Effector memory CD8-positive, alpha-beta T cell (primary cell): ENCODE measurements around the gene SERPINB8.

Experiments used
- ATAC-seq: fragments of 150-1000 bp; cut with Tn5 transposase; replicated peaks from 2 replicates; pipeline ENCODE4 v1.10.0; 2021; ENCODE audit warnings: mild to moderate bottlenecking, moderate library complexity
- DNase-seq, 3 experiments: peaks; one replicate each; pipeline ENCODE4 v3.0.0; 2021
- H3K27ac Mint-ChIP-seq, 2 donors: one replicate each; pipeline ENCODE4 v1.8.0; 2022; ENCODE audit warnings: mild to moderate bottlenecking in 2 of 2, mixed read lengths in 2 of 2, moderate library complexity in 2 of 2
- H3K27me3 Mint-ChIP-seq, 2 donors: one replicate each; pipeline ENCODE4 v1.8.0; 2022; ENCODE audit warnings: mixed read lengths in 2 of 2
- H3K36me3 Mint-ChIP-seq: one replicate; pipeline ENCODE4 v1.8.0; 2022; ENCODE audit warnings: mild to moderate bottlenecking, moderate library complexity, mixed read lengths; ENCODE audit not compliant: insufficient read depth
- H3K4me1 Mint-ChIP-seq, 2 donors: one replicate each; pipeline ENCODE4 v1.8.0; 2022; ENCODE audit warnings: low read depth in 2 of 2, mixed read lengths in 2 of 2
- H3K4me3 Mint-ChIP-seq, 2 donors: one replicate each; pipeline ENCODE4 v1.8.0; 2022; ENCODE audit warnings: mild to moderate bottlenecking in 2 of 2, mixed read lengths in 2 of 2, moderate library complexity in 2 of 2
- H3K9me3 Mint-ChIP-seq, 2 donors: one replicate each; pipeline ENCODE4 v1.8.0; 2022; ENCODE audit warnings: mixed read lengths in 2 of 2

SERPINB8 gene

DNA sequence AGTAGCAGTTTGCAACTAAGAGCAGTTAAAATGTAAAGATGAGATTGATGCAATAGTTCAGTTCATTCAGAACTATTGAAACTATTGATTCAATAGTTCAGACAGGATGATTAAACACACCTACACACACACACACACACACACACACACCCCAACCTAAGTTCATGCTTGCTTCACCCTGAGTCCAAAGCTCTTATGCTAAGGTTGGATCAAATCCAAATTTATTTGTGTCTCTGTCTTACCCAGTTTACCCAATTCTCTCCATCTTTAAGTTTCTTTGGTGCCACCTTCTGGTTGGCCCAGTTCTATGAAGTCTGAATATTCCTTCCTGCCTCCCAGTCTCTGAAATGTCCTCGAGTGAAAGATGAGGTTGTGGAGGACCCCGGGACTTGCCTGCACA lies 5.1 kb downstream of the SERPINB8 start:
- Mint-ChIP-seq H3K4me3 (no peak overlapping the region), H3K9me3 (no peaks in the 10 kb centered on the region), H3K36me3 (peaks cover 8% of the 10 kb centered on the region), H3K4me1 (peaks cover 17 to 30% of the 10 kb centered on the region in 2 donors), H3K27ac (peak overlapping the region in 1 of 2 donors; percentile 69), H3K27me3 (no peaks in the 10 kb centered on the region)
- DNase-seq = no peak
- no peak for ATAC-seq

GRCh38 chr18:63975628-63976027 lies 5.7 kb downstream of the SERPINB8 start:
- Mint-ChIP-seq H3K4me3 (no peak overlapping the region), H3K9me3 (no peaks in the 10 kb centered on the region), H3K27me3 (no peaks in the 10 kb centered on the region), H3K27ac (peak overlapping the region in 1 of 2 donors; percentile 69), H3K4me1 (peaks cover 20 to 31% of the 10 kb centered on the region in 2 donors), H3K36me3 (peaks cover 11% of the 10 kb centered on the region)
- ATAC-seq (no peak), DNase-seq (no peak)

- H3K36me3 Mint-ChIP-seq = peaks cover 14% of the 10 kb centered on the region
- no peak overlapping the region for H3K27ac Mint-ChIP-seq
- peaks cover 14 to 18% of the 10 kb centered on the region in 2 donors for H3K4me1 Mint-ChIP-seq
- ATAC-seq (no peak), DNase-seq (no peak)
- no peaks in the 10 kb centered on the region for H3K27me3 Mint-ChIP-seq
- H3K9me3 Mint-ChIP-seq = no peaks in the 10 kb centered on the region
- H3K4me3 Mint-ChIP-seq = no peak overlapping the region
Observed at GRCh38 chr18:63977040-63977439, 7.2 kb downstream of the SERPINB8 start.

GRCh38 chr18:63979409-63979920 lies 9.6 kb downstream of the SERPINB8 start:
- Mint-ChIP-seq H3K4me3 (peak overlapping the region; percentile 51 to 64), H3K4me1 (peaks cover 12 to 16% of the 10 kb centered on the region in 2 donors), H3K27me3 (no peaks in the 10 kb centered on the region), H3K36me3 (peaks cover 24% of the 10 kb centered on the region), H3K27ac (peak overlapping the region in 1 of 2 donors; percentile 80), H3K9me3 (no peaks in the 10 kb centered on the region)
- DNase-seq (peak; percentile 29 to 39 (median 30)), ATAC-seq (peak; percentile 76)

- no peaks in the 10 kb centered on the region for H3K27me3 Mint-ChIP-seq
- peaks cover 29% of the 10 kb centered on the region for H3K36me3 Mint-ChIP-seq
- DNase-seq (no peak), ATAC-seq (no peak)
- no peaks in the 10 kb centered on the region for H3K9me3 Mint-ChIP-seq
- H3K4me1 Mint-ChIP-seq = peaks cover 12 to 14% of the 10 kb centered on the region in 2 donors
- peak overlapping the region in 1 of 2 donors; percentile 80 for H3K27ac Mint-ChIP-seq
- H3K4me3 Mint-ChIP-seq = peak overlapping the region in 1 of 2 donors; percentile 37
Observed at GRCh38 chr18:63980027-63980426, 10.1 kb downstream of the SERPINB8 start.

- ATAC-seq (no peak), DNase-seq (no peak)
- H3K9me3 Mint-ChIP-seq = no peaks in the 10 kb centered on the region
- peak overlapping the region in 1 of 2 donors; percentile 4 for H3K27ac Mint-ChIP-seq
- H3K36me3 Mint-ChIP-seq = peaks cover 33% of the 10 kb centered on the region
- H3K27me3 Mint-ChIP-seq = no peaks in the 10 kb centered on the region
- peaks cover 11 to 12% of the 10 kb centered on the region in 2 donors for H3K4me1 Mint-ChIP-seq
- H3K4me3 Mint-ChIP-seq = no peak overlapping the region
Observed at GRCh38 chr18:63980896-63981460, 11.1 kb downstream of the SERPINB8 start.

GRCh38 chr18:63981719-63982118 lies 11.8 kb downstream of the SERPINB8 start:
- Mint-ChIP-seq H3K36me3 (peaks cover 40% of the 10 kb centered on the region), H3K27me3 (no peaks in the 10 kb centered on the region), H3K4me1 (peaks cover 11 to 12% of the 10 kb centered on the region in 2 donors), H3K9me3 (no peaks in the 10 kb centered on the region), H3K4me3 (no peak overlapping the region), H3K27ac (no peak overlapping the region)
- ATAC-seq (no peak), DNase-seq (no peak)

DNA sequence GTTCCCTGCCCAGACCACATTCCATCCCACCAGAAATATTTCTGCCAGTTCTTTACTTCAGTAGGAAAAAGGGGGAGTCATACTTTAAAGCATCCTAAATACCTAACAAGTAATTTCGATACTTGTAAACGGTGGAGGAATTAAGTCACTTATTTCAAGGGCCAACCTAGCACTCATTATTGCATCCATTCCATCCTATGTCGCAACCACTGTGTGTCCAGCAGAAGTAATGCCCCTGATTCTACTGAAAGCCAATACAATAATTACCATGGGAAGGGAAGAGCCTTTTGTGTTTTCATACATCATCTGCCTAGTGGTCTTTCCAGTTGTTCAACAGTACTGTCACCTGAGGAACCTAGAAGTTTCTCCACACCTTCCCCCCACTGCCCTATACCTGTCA lies 12.5 kb downstream of the SERPINB8 start:
- Mint-ChIP-seq H3K27me3 (no peaks in the 10 kb centered on the region), H3K27ac (no peak overlapping the region), H3K4me3 (no peak overlapping the region), H3K36me3 (peaks cover 40% of the 10 kb centered on the region), H3K4me1 (peaks cover 11 to 12% of the 10 kb centered on the region in 2 donors), H3K9me3 (no peaks in the 10 kb centered on the region)
- DNase-seq = no peak
- ATAC-seq = no peak

GRCh38 chr18:63986885-63987284 lies 17.0 kb downstream of the SERPINB8 start:
- H3K27me3 Mint-ChIP-seq = no peaks in the 10 kb centered on the region
- DNase-seq = no peak

GRCh38 chr18:63987743-63988142 lies 17.9 kb downstream of the SERPINB8 start:
- Mint-ChIP-seq H3K27me3 (no peaks in the 10 kb centered on the region), H3K9me3 (no peaks in the 10 kb centered on the region), H3K27ac (no peak overlapping the region), H3K4me3 (no peak overlapping the region), H3K4me1 (no peaks in the 10 kb centered on the region), H3K36me3 (peaks cover 26% of the 10 kb centered on the region)
- DNase-seq (no peak), ATAC-seq (no peak)

More at GRCh38 chr18:63986885-63987284, 17.0 kb downstream of the SERPINB8 start:
- Mint-ChIP-seq H3K4me1 (no peaks in the 10 kb centered on the region), H3K36me3 (peaks cover 26% of the 10 kb centered on the region), H3K4me3 (no peak overlapping the region), H3K27ac (no peak overlapping the region), H3K9me3 (no peaks in the 10 kb centered on the region)
- no peak for ATAC-seq

DNA sequence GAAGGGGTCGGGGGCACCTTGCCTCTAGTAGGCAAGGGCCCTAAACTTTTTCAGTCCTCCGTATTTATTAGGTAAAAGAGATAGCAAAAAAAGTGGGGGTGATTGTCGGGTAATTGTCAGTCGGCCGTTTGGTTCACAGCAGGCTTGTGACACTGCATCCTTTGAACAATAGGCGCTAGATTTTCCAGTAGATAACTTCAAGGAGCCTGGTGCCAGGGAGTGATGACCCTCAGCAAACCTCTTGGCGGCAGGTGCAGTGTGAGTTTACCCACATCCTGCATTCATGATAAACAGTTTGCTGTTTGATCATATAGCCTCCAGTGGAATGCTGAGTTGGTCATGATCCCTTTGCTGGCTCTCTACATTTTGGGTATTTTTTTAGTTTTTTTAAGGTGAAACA lies 22.9 kb downstream of the SERPINB8 start:
- DNase-seq (no peak), ATAC-seq (no peak)
- no peaks in the 10 kb centered on the region for H3K4me1 Mint-ChIP-seq
- H3K4me3 Mint-ChIP-seq = no peak overlapping the region
- peak overlapping the region in 1 of 2 donors; percentile 50 for H3K27ac Mint-ChIP-seq
- no peaks in the 10 kb centered on the region for H3K36me3 Mint-ChIP-seq
- no peaks in the 10 kb centered on the region for H3K27me3 Mint-ChIP-seq
- H3K9me3 Mint-ChIP-seq = peaks cover 4 to 6% of the 10 kb centered on the region in 2 donors

- peak; percentile 28 to 40 (median 33) for DNase-seq
- peak; percentile 41 for ATAC-seq
- no peak overlapping the region for H3K27ac Mint-ChIP-seq
- H3K4me3 Mint-ChIP-seq = no peak overlapping the region
- no peaks in the 10 kb centered on the region for H3K27me3 Mint-ChIP-seq
- H3K36me3 Mint-ChIP-seq = no peaks in the 10 kb centered on the region
- H3K9me3 Mint-ChIP-seq = peaks cover 4 to 6% of the 10 kb centered on the region in 2 donors
- H3K4me1 Mint-ChIP-seq = no peaks in the 10 kb centered on the region
Observed at GRCh38 chr18:63994783-63995399, 25.0 kb downstream of the SERPINB8 start.

DNA sequence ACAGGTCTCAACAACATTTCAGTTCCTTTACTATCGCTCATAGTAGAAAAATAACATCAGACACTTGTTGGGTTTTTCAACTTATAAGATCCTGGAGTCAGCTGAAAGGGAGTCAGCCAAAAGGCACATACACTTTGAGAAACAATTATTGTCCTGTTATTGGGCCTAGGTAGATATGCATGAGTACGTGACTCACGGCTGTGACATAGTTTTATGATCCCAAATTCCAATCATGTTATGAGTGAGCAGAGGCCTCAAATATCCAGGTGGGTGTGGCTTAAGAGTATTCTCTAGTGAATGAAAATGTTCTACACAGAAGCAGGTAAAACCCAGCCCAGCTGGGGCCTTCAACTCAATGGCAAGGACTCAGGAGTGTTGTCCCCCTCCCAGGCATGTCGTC lies 27.2 kb downstream of the SERPINB8 start:
- Mint-ChIP-seq H3K27me3 (peaks cover 11 to 15% of the 10 kb centered on the region in 2 donors), H3K4me1 (no peaks in the 10 kb centered on the region)
- ATAC-seq = no peak

DNA sequence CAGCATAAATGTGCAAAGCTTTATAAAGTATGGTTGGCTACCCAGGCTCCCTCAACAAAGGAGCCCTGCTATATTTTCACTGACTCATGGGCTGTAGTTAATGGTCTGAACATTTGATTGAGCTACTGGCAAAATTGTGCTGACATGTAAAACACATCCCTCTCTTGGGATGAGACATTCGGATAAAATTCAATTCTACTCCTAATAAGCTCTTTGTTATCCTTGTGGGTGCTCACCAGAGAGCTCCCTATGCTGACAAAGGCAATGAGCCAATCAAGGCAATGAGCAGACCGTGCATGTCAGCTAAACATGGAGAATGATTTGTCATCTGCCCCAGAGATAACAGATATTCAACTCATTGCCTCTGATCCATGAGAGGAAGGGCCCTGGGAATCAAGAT lies 27.7 kb downstream of the SERPINB8 start:
- Mint-ChIP-seq H3K4me1 (no peaks in the 10 kb centered on the region), H3K27ac (no peak overlapping the region), H3K27me3 (peaks cover 11 to 21% of the 10 kb centered on the region in 2 donors), H3K9me3 (peaks cover 4 to 6% of the 10 kb centered on the region in 2 donors), H3K4me3 (no peak overlapping the region), H3K36me3 (no peaks in the 10 kb centered on the region)
- ATAC-seq (no peak), DNase-seq (no peak)

More for the DNA sequence above, 27.2 kb downstream of the SERPINB8 start:
- no peaks in the 10 kb centered on the region for H3K36me3 Mint-ChIP-seq
- DNase-seq = no peak
- no peak overlapping the region for H3K27ac Mint-ChIP-seq
- H3K4me3 Mint-ChIP-seq = no peak overlapping the region
- H3K9me3 Mint-ChIP-seq = peaks cover 4 to 6% of the 10 kb centered on the region in 2 donors
